Measurements from ENCODE around the gene ELL2.
"Not testable (repeated sequence)": the region's sequence is repeated elsewhere in the genome, so short reads cannot be mapped to it uniquely, and the experiment has no call there.

The ELL2 gene

GRCh38 chr5:95837492-95837891 is 124.2 kb downstream of the ELL2 start:
- DNase-seq (ENCODE audit: low read depth) = no peak

DNA sequence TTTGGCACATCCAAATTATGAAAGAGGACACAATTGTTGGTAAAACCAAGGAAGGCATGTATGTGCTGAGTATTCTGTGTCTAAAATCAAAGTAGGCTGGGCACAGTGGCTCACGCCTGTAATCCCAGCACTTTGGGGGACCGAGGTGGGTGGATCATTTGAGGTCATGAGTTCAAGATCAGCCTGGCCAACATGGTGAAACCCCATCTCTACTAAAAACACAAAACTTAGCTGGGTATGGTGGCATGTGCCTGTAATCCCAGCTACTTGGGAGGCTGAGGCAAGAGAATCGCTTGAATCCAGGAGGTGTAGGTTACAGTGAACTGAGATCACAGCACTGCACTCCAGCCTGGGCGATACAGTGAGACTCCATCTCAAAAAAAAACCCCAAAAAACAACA is 124.7 kb downstream of the ELL2 start:
- DNase-seq (ENCODE audit: low read depth) = not testable (repeated sequence)

GRCh38 chr5:95836544-95836943 is 125.1 kb downstream of the ELL2 start:
- DNase-seq (ENCODE audit: low read depth) = peak; percentile 31

DNA sequence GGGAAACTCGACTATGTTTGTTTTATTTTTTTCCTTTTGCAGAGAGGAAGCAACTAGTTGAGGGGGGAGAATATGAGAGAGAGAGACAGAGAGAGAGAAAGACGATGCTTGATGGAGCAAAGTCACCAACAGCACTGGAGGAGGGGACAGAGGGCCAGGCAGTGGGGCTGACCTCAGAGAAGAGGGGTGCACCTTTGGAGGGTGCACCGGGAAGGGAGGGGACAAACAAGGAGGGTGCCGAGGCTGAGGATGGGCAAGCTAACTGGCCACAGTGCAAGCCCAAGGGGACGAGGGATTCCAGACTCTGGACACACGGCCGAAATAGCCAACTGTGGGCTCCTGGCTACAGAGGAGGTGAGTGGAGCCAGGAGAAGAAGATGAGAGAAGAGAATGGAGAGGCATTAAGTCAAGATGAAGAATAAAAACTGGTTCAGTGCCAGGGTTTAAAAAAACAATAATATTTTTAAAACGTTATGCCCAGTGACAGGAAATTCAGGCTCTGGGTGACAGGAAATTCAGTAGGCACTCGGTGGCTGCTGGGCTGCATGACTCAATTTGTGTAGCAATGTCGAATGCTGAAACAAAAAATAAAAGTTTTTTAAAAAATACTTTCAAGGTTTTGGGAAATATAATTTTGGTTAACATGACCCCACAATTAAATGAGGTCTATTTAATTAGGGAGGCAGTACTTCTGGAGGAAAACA is 125.8 kb downstream of the ELL2 start:
- no peak for DNase-seq (ENCODE audit: low read depth)

Measured in fibroblast of gingiva (primary cell).